SK-N-SH treated with all-trans-retinoic acid at 6 μM for 48 hours (cell line): ENCODE measurements around the gene MESP2.

ENCODE experiments used
- PATZ1 ChIP-seq: fragments of 250-450 bp; sonication (Bioruptor Pico); IDR thresholded peaks from 2 replicates; pipeline ENCODE4 v1.8.0; 2020; ENCODE audit warnings: mild to moderate bottlenecking, moderate library complexity, borderline replicate concordance
- PPARA ChIP-seq: fragments of 250-450 bp; sonication (Bioruptor Pico); IDR thresholded peaks from 2 replicates; pipeline ENCODE4 v1.5.0; 2020; ENCODE audit warnings: mild to moderate bottlenecking, borderline replicate concordance
- SNAI2 ChIP-seq: fragments of 250-450 bp; sonication (Bioruptor Pico); IDR thresholded peaks from 2 replicates; pipeline ENCODE4 v1.5.0; 2020; ENCODE audit warnings: mild to moderate bottlenecking, moderate library complexity
- ZNF8 ChIP-seq: fragments of 450-650 bp; formaldehyde crosslinking; IDR thresholded peaks from 2 replicates; pipeline ENCODE4 v1.5.0; 2020; ENCODE audit warnings: mild to moderate bottlenecking, moderate library complexity

- TF ChIP-seq PPARA (no peak), PATZ1 (no peak), ZNF8 (CRISPR knock-in tag) (no peak), SNAI2 (CRISPR knock-in tag) (no peak)
These were observed 39.6 kb downstream of the MESP2 start for GRCh38 chr15:89815769-89816168.
